GM18505 (cell line): ENCODE results near the gene FOXO1.

ENCODE experiments used
- ATAC-seq: cut with Tn5 transposase; IDR thresholded peaks from one replicate; pipeline ENCODE4 v1.9.1; 2021; ENCODE audit not compliant: unreplicated experiment
- POLR2A ChIP-seq: IDR thresholded peaks from 4 replicates; pipeline ENCODE4 v1.6.1; 2011; ENCODE audit warnings: borderline replicate concordance; ENCODE audit not compliant: insufficient read depth, insufficient read length; ENCODE audit errors: extremely low read depth

FOXO1 gene

DNA sequence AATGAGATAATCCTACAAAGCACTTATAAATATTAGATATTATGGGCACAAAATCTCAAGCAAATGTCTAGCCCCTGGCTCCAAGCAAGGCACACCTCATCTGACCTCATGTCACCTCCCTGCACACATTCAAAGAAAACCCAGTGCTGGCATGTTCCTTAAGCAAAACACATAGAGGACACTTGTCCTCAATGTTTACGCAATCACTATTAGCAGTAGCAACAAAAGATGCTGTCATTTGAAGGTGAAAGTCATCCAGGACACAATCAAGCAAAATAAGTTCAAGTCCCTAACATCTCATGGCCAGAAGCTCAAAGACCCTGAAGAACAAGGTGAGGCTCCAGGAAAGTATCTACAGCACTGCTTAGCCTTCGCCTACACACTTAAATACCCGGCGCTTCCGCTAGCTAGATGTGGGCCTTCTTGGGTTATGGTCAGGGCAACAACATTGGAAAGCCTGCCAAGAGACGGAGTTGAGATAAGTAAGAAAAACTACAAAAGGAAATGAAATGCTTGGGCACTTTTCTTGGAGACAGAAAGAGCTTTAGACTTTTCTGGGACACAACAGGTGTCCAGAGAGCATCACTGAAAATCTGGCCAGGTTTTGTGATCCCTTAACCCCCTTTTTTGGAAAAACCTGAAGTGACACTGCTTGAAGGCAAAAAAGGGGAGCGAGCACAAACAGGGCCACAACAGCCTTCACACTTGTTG is 85.7 kb downstream of the FOXO1 start:
- TF ChIP-seq POLR2A = no peak
- no peak for ATAC-seq

DNA sequence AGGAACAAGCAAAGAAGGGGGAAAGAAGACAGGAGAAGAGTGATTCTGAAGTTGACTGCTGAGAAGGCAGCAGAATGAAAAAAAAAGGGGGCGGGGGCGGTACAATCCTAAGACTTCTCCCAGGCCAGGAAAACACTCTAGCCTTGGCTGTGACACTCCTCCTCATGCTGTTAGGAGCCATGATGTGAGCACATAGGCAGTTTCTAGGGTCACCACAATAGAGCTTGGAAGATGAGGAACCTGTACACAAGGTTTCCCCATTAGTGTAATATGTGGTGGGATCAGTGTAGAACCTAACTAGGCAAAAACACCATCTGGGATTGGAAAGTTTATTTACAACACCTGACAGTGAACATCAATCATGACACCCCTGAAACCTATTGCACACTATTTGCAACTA is 86.9 kb downstream of the FOXO1 start:
- TF ChIP-seq POLR2A = no peak
- no peak for ATAC-seq

DNA sequence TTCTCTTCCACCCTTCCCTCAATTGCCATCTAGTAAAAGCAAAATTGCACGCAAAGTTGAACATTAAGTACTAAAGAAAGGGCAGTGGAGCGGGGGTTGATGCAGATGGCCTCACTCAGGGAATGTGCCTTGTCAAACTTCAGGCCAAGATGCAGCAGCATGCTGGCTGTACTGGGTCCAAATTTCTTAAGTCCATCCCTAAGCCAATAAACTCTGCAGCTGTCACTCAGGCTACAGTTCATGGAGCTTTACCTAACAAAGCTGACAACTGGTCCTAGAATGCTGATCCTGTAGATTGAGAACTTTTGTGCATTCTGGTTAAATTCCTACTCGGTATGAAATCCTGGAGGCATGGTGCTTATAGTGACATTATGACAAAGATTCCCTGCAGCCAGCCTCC is 88.4 kb downstream of the FOXO1 start:
- no peak for TF ChIP-seq POLR2A
- ATAC-seq = no peak

DNA sequence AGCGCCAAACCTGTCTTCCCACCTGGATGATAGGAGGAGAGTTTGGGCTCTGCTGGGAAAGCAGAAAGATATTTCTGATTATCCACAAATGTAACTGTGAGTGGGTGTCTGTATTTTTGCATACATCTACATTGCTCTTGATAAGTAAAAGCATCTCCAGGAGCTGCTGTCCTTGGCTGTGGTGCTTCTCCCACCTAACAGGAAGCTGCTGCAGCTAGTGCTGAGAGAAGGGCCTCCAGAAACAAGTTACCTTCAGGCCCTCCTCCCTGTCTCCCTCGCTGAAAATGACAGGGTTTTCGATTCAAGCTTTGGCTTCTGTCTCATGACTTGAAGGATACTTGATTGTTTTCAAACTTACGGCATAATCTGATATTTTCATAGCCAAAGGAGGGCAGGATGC is 90.1 kb downstream of the FOXO1 start:
- TF ChIP-seq POLR2A = no peak
- ATAC-seq = no peak

DNA sequence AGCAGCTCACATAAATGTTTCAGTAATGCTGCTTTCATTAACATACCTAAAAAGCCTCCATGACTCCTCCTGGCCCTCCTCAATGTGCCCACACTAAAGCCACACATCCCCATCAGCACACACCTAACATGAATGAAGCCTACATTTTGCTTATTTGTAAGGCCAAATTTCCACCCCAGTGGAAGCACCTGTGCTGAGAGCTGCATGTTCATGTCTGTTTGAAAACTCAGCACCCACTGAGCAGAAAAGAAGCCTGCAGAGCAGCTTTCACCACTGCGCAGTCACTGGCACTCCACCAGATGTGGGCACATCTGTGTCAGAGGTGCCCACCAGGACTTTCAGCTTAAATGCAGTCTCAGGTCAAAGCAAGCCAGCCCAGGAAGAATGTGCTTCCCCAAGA is 93.5 kb downstream of the FOXO1 start:
- TF ChIP-seq POLR2A = no peak
- no peak for ATAC-seq

DNA sequence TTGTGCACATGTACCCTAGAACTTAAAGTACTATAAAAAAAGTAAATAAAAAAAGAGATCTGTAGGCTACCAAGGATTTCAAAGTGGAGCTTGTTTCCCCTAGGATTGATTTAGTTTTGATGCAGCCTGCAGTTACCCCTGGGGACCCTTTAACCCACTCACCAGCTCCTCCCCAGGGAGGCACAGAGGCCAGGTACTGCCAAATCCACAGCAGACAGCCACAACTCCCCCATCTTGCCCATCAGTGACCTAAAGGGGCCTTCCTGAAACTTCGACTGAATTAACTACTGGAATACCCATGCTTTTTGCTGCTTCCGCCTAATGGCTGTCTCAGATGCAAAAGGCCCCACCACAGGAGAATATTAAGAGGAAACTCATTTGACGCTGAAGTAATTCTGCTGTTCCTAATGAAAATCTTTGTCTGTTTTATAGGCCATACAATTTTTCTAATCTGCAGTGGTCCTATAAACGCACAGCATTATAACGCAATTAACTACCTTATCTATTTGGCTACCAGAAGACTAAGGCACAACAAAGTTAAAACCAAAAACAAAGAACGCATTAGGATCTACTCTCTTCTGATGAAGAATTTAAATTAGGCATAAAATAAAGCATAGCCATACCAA is 95.0 kb downstream of the FOXO1 start:
- ATAC-seq = no peak
- TF ChIP-seq POLR2A = no peak

DNA sequence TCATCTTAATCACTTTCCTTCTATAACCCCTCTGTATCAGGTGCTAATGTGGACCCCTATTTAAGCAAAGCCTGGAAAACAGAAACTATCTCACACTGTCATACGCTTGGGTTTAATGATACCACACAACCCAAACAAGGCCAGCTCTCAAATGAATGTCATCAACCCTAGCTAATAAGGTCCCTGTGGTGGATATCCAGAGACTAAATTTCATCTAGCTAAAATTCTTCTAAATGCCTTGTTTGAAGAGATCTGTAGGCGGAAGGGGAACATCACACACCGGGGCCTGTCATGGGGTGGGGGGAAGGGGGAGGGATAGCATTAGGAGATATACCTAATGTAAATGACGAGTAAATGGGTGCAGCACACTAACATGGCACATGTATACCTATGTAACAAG is 95.5 kb downstream of the FOXO1 start:
- no peak for TF ChIP-seq POLR2A
- ATAC-seq = no peak

DNA sequence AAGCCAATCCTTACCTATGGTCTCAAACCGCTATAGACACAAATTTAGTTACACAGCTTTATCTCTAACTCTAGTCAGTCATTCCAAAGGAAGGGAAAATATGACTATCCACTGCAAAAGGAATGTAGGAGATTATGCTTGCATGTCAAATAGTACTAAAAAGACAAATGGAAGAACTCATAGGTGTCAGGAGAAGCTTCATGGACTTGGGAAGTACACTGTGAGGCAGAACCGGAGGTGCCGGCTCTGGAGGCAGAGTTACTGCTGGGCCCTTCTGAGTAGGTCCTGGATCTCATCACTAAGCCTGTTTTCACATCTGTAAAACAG is 97.5 kb downstream of the FOXO1 start:
- ATAC-seq = no peak
- TF ChIP-seq POLR2A = no peak

DNA sequence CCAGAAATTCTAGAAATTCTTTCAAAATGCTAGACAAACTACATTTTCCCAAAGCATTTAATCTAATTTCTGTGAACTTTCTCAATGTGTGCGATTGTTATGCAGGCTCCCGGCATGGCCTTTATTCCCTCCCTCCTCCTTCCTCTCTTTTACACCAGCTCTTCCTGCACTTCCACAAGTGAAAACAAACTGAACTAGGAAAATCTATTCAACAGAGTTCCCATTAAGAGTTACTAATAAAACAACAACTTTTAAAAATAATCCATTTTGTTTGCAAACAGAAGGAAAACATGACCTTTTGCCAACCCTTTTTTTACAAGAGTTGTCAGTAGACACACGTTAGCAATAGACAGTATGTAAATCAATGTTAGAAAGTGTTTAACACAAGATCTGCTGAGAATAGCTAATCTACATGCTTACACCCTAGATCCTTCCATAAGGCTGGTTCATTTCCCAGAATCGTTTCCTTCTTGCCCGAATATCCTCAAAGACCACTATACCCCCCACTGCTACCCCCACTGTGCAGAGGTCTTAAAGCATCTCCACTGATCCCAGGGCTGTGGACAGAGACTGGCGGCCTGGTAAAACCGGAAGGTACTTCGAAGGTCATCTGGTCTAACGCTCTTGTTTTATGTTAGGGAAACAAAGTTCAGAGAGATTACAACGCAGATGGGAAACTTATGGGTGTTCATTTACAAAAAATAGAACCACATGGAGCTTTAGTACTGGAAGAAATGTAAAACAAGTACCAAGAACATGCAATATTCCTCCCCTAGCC is 98.0 kb downstream of the FOXO1 start:
- no peak for TF ChIP-seq POLR2A
- ATAC-seq = no peak

DNA sequence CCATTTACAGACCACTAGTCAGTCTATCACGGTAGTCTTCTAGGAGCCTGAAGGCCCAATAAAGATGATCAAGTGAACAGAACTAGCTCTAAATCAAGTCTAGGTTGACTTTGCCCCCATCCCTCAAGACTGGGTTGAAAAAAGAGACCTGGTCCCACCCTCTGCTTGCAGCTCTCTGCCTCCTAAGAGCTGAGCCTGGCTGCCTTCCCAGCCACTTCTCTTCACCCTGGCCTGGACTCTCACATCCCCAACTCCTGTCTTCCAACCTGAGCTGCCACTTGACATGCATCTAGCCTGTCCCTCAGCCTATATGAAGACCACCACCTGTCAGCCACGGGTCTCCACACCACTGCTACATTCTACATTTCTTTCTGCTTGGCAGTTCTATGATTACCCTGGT is 99.6 kb downstream of the FOXO1 start:
- TF ChIP-seq POLR2A = no peak

DNA sequence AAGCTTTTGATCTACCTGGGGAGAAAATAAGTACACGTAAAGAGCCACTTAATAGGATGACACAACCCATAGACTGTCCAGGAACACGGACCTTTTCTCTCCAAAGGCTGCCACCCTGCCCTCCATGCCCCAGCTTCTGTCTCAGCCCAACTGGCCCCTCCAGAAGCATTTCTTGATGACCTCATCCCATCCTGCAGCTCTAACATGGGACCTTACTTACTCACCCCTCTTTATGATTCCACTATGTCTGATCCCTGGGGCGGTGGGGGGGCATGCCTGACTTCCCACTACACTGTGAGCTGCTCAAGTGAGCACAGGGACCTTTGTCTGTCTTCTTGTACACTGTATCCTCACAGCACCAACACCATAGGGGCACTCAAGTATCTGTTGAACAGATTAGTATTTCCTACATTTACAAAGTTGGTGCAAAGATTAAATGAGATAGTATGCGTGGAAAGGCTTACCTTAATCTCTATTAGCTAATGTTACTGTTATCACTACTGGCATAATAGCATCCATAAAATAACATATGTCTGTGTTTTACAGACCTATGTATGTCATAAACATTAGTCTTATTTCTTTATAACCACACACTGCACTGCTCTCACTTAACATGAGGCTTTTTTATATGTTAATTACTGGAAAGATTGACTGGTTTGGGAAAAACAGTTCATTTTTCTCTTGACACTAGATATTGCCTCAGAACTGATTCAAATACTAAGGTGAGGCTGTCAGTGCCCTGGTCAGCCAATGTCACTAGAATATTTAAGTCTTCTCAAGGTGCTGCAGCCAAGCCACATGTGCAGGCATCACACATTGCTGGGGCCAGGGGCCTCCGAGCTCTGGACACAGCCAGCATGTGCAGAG is 100.9 kb downstream of the FOXO1 start:
- ATAC-seq = no peak
- no peak for TF ChIP-seq POLR2A

More for the DNA sequence above, 99.6 kb downstream of the FOXO1 start:
- no peak for ATAC-seq

DNA sequence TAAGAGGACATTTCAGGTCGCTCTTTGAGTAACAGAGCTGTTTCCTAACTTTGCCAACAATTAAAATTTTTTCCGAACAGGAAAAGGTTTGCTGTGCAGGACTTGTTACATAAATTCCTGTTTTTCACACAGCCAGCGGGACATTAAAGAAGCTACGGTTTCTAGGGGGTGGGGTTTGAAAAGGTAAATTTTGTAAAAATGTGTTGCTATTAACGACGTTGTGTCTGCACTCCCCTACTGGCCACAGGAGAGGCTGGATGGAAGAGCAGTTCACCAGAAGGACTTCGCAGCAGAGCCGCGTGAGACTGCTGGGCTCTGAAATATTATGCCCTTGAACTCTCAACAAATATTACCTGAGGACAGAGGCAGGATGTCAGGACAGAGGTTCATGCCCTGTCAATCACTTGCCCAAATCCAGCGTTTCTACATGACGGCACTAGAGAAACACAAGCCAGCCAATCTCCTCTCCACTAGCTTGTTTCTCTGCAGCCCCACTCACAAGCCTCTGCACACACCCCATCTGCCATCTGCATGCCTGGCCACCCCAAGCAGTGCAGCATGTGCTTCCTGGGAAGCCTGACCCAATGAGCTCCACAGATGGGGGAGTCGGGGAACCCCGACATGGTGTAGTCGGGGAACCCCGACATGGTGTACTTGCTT is 102.0 kb downstream of the FOXO1 start:
- no peak for ATAC-seq
- no peak for TF ChIP-seq POLR2A

DNA sequence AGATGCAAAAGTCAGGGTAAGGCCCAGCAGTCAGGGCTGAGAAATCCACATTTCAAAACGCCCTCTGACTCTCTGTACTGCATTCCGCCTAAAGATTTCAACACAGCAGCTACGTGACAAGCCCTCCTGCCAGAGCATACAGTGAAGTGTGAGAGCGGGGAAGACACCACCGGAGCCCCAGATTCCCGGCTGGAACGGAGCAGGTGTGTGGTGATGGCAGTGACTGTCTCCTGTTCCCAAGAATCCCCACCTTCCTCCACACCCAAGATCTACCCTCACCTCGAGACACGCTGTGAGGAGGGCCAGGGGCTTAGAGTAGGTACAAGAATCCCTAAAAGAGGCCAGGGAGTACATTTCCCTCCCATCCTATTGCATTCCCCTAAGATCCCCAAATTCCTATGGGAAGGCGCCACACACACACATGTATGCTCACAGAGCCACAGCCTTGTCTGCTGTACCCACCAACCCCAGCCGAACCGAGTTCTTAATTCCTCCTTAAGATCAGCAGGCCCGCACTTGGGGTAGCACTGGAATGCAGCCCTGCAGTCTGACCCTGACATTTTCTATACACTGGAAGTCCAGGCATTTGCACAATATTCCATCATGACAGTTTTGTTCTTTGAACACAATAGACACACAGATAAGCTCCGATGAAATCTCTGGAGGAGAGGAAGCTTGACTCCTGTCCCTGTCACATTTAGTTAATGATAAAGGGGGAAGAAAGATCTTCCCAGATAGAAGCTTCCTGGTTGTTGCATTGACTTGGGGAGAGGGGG is 102.9 kb downstream of the FOXO1 start:
- no peak for ATAC-seq
- TF ChIP-seq POLR2A = no peak

DNA sequence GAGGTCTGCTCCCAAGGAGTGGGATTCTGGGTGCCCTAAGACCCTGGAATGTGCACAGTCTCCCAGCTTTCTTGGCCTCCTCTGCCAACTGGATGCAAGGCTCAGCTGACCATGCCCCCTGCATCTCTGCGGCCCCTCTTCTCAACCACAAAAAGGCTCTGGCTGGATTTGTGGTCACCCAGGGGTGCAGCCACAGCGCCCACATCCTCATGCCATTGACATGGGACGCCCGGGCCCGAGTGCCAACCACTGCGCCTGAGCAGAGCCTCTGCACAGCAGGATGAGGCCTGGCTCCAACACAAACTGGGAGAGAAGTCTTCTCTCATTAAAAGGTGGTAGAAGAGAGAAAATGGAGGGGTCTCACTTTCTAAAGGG is 103.5 kb downstream of the FOXO1 start:
- no peak for ATAC-seq
- no peak for TF ChIP-seq POLR2A
